ENCODE data around the gene MANSC4. TPM values are rescaled to one million over a fixed set of nuclear protein-coding genes. Genes with fewer than 3 reads are reported as not detected.

The MANSC4 gene
- not detected in 2 replicates for polyA plus RNA-seq

DNA sequence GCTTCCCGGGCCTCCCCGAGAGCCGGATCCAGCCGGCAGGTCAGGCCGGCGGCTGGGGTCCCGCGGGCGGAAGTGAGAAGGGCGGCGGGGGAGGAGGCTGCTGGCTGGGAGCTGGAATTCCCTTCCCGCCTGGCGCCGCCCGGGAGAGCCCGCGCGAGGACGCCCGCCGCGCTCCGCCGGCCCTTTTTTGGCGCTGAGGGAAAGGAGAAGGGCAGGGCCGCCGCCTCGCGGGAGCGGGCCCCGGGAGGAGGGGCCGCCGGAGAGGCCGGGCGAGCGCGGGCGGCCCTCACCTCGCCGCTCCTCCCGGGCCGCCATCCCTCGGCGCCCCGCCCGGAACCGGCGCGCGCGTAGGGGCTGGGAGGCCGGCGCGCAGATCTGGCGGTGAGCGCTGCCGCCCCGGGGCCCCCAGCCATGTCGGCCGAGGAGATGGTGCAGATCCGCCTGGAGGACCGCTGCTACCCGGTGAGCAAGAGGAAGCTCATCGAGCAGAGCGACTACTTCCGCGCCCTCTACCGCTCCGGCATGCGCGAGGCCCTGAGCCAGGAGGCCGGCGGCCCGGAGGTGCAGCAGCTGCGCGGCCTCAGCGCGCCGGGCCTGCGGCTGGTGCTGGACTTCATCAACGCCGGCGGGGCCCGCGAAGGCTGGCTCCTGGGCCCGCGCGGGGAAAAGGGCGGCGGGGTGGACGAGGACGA lies at the start of gene MANSC4, which contains the start of gene KLHL42:
Gene MANSC4 (minus strand): TSS at position 317 of the 692 bp plus-strand sequence. CDS start 8,960 bp downstream, outside the sequence.
Gene KLHL42 (plus strand): TSS at position 314 of the 692 bp plus-strand sequence. CDS start 98 bp downstream, at position 412.

Other genes starting within 250 kb of the MANSC4 start
- gene REP15, start 83.8 kb downstream of the MANSC4 start, polyA plus RNA-seq = not detected in 2 replicates
- 67.4 and 68.6 TPM in 2 replicates for gene MRPS35, start 69.4 kb downstream of the MANSC4 start, polyA plus RNA-seq
- 15.7 and 23.9 TPM in 2 replicates for gene KLHL42, start within 50 bp of the MANSC4 start, polyA plus RNA-seq
- gene PTHLH, start 192.5 kb upstream of the MANSC4 start, polyA plus RNA-seq = 31.3 and 32.7 TPM in 2 replicates